Endothelial cell of umbilical vein (primary cell): ENCODE measurements around the gene FAAP100. TPM values are rescaled to one million over a fixed set of nuclear protein-coding genes. Genes with fewer than 3 reads are reported as not detected.

Experiments
- BruUV-seq: library from RNA; stranded (reverse); fragments of 400-500 nt; replicated peaks from 2 replicates; lab custom pipeline; 2021; lab: Mats Ljungman, UMichigan
- CTCF ChIA-PET: fragments of 300-600, 350-600 bp; sonication (Branson Sonifier 250); formaldehyde crosslinking; loops from one replicate; lab custom pipeline; 2021; ENCODE audit warnings: antibody characterized with exemption, inconsistent platforms; lab: Charles Lee
- POLR2A ChIA-PET: fragments of 300-600, 350-600 bp; sonication (Branson Sonifier 250); formaldehyde crosslinking; loops from one replicate; lab custom pipeline; 2021; ENCODE audit warnings: antibody characterized with exemption, inconsistent platforms; lab: Charles Lee
- DNase-seq: peaks from one replicate; pipeline ENCODE4 v3.0.0-alpha.2; 2011; ENCODE audit warnings: low read depth, low spot score
- FAIRE-seq: peaks from 2 replicates; lab custom pipeline; 2011; peaks lifted over from hg19 to GRCh38; lab: Jason Lieb, UNC
- H2AFZ ChIP-seq: 2 replicates; pipeline ENCODE4 v1.6.0; 2012; ENCODE audit warnings: low read depth, low read length, control low read depth, inconsistent platforms
- H3K27ac ChIP-seq: 2 replicates; pipeline ENCODE4 v1.5.1; 2011; ENCODE audit warnings: low read depth, mild to moderate bottlenecking, control low read depth, low read length, moderate library complexity; ENCODE audit not compliant: insufficient read depth
- H3K27me3 ChIP-seq, 2 experiments: 2 replicates each; pipeline versions ENCODE4 v1.6.0 to v1.6.1; 2011; ENCODE audit warnings: low read length in 2 of 2, mixed read lengths in 1 of 2; ENCODE audit not compliant: control insufficient read depth in 2 of 2, insufficient read depth in 2 of 2
- H3K36me3 ChIP-seq, 2 experiments: 2 replicates in 1 of 2; 3 replicates in 1 of 2; pipeline ENCODE4 v1.5.1; 2011; ENCODE audit warnings: low read length in 2 of 2, mild to moderate bottlenecking in 1 of 2, moderate library complexity in 1 of 2; ENCODE audit not compliant: control insufficient read depth in 2 of 2, insufficient read depth in 2 of 2; ENCODE audit errors: extremely low read depth in 1 of 2
- H3K4me1 ChIP-seq: 3 replicates; pipeline ENCODE4 v1.5.1; 2011; ENCODE audit warnings: mild to moderate bottlenecking, low read length; ENCODE audit not compliant: control insufficient read depth, insufficient read depth; ENCODE audit errors: extremely low read depth
- H3K4me2 ChIP-seq: 2 replicates; pipeline ENCODE4 v1.6.1; 2011; ENCODE audit warnings: low read length, control low read depth, mixed read lengths; ENCODE audit not compliant: insufficient read depth
- H3K4me3 ChIP-seq, 3 experiments: fragments of 200-600 bp in 1 of 3; sonication (generic), shearing (Covaris generic) in 1 of 3; replicated peaks in 1 of 3; 2 replicates each; pipeline ENCODE4 v1.5.1; 2011 to 2016; ENCODE audit warnings: control low read depth in 3 of 3, low read length in 3 of 3, mild to moderate bottlenecking in 2 of 3, inconsistent platforms in 1 of 3, low read depth in 1 of 3, moderate library complexity in 1 of 3; ENCODE audit not compliant: insufficient read depth in 1 of 3
- H3K79me2 ChIP-seq: 2 replicates; pipeline ENCODE4 v1.6.0; 2012; ENCODE audit warnings: low read length, inconsistent platforms; ENCODE audit not compliant: control insufficient read depth, insufficient read depth
- H3K9ac ChIP-seq: replicated peaks from 2 replicates; pipeline ENCODE3; 2011; ENCODE audit warnings: low read length, control low read depth; ENCODE audit not compliant: insufficient read depth; ENCODE audit errors: extremely low read depth
- H3K9me1 ChIP-seq: replicated peaks from 3 replicates; pipeline ENCODE4 v1.6.0; 2011; ENCODE audit warnings: mild to moderate bottlenecking, low read length; ENCODE audit not compliant: control insufficient read depth, insufficient read depth; ENCODE audit errors: extremely low read depth
- H3K9me3 ChIP-seq: replicated peaks from 2 replicates; pipeline ENCODE4 v1.5.1; 2012; ENCODE audit warnings: low read length, inconsistent platforms; ENCODE audit not compliant: control insufficient read depth, insufficient read depth
- H4K20me1 ChIP-seq: replicated peaks from 2 replicates; pipeline ENCODE3; 2011; ENCODE audit warnings: mild to moderate bottlenecking, low read length; ENCODE audit not compliant: control insufficient read depth, insufficient read depth; ENCODE audit errors: extremely low read depth
- CTCF ChIP-seq, 2 donors: IDR thresholded peaks; 1 replicate in 1 of 2; 2 replicates in 1 of 2; pipeline ENCODE4 v1.5.1; 2011; ENCODE audit warnings: low read length in 2 of 2, mild to moderate bottlenecking in 2 of 2, moderate library complexity in 2 of 2, control low read depth in 1 of 2, inconsistent platforms in 1 of 2, low read depth in 1 of 2; ENCODE audit not compliant: insufficient read depth in 1 of 2; ENCODE audit errors: extremely low read depth in 1 of 2
- EZH2 ChIP-seq: IDR thresholded peaks from 2 replicates; pipeline ENCODE4 v1.6.1; 2012; ENCODE audit warnings: borderline replicate concordance, low read depth, mild to moderate bottlenecking, moderate library complexity, low read length, inconsistent platforms; ENCODE audit not compliant: severe bottlenecking
- FOS ChIP-seq: IDR thresholded peaks from 2 replicates; pipeline ENCODE4 v1.6.1; 2011; ENCODE audit warnings: mild to moderate bottlenecking, low read length, moderate library complexity, borderline replicate concordance; ENCODE audit not compliant: insufficient read depth
- GATA2 ChIP-seq: IDR thresholded peaks from 2 replicates; pipeline ENCODE4 v1.7.0; 2011; ENCODE audit warnings: low read depth, mild to moderate bottlenecking, moderate library complexity, mixed read lengths, low read length; ENCODE audit not compliant: insufficient read length, insufficient read depth
- JUN ChIP-seq: IDR thresholded peaks from 2 replicates; pipeline ENCODE4 v1.6.1; 2011; ENCODE audit warnings: borderline replicate concordance, low read depth; ENCODE audit not compliant: insufficient read length, insufficient read depth
- MAX ChIP-seq: IDR thresholded peaks from 2 replicates; pipeline ENCODE4 v1.6.1; 2011; ENCODE audit not compliant: insufficient read depth, insufficient read length
- MYC ChIP-seq: IDR thresholded peaks from one replicate; pipeline ENCODE4 v1.6.1; 2011; ENCODE audit warnings: mild to moderate bottlenecking, low read depth, low read length
- POLR2A ChIP-seq: IDR thresholded peaks from 2 replicates; pipeline ENCODE4 v1.6.1; 2012; ENCODE audit warnings: low read depth, mild to moderate bottlenecking, control low read depth, low read length
- POLR2AphosphoS5 ChIP-seq: IDR thresholded peaks from 2 replicates; pipeline ENCODE4 v1.6.1; 2012; ENCODE audit warnings: low read depth, mild to moderate bottlenecking, control low read depth, low read length, moderate library complexity; ENCODE audit not compliant: insufficient read depth
- dilution Hi-C: fragments of 300-500 bp; cut with MboI; formaldehyde crosslinking; loops from one replicate; pipeline ENCODE4 v1.15.0; 2019; ENCODE audit warnings: low sequenced_read_pairs; ENCODE audit not compliant: extremely low pct_ligation_motif_present
- intact Hi-C: fragments of 100-400 bp; cut with micrococcal nuclease; formaldehyde crosslinking; loops from one replicate; pipeline ENCODE4 v1.10.0; 2022
- polyA plus RNA-seq, 4 experiments: library from polyadenylated mRNA; depleted of rRNA in 3 of 4; stranded (reverse) in 3 of 4; unstranded in 1 of 4; fragments of >200 nt; gene quantifications; 2 replicates each; pipeline versions ENCODE4 v1.2.1 to v1.2.3, GENCODE V29; 2011 to 2012; ENCODE audit warnings: missing spikeins in 1 of 4
- total RNA-seq: library from RNA; stranded (reverse); gene quantifications from 2 replicates; pipeline ENCODE4 v1.2.3, GENCODE V29; 2021

The FAAP100 gene
- total and polyA plus RNA-seq, 2 donors (not counting 3 experiments of a cell fraction or from before 2014, with no cell fraction given), result 35.4 to 54.3 TPM

- Histone ChIP-seq H3K79me2 (peaks cover 44% of the 10 kb centered on the region), H3K27me3 (no peaks in the 10 kb centered on the region), H3K4me1 (peaks cover 27% of the 10 kb centered on the region), H3K9ac (peak overlapping the region; percentile 47), H3K9me1 (no peaks in the 10 kb centered on the region), H3K4me2 (peak overlapping the region; percentile 75), H3K36me3 (peaks cover 22 to 23% of the 10 kb centered on the region in 2 experiments), H3K27ac (peak overlapping the region; percentile 81), H4K20me1 (no peaks in the 10 kb centered on the region), H2AFZ (no peak overlapping the region), H3K4me3 (no peak overlapping the region), H3K9me3 (no peaks in the 10 kb centered on the region)
- intact Hi-C loops, result loop anchor here (1.0 to 2.0 kb wide), 2 partner anchors 10 to 23 kb away; partner anchors contain the start of gene FAAP100
- BruUV-seq, result no TSS peak
- no peak for TF ChIP-seq CTCF (IDR thresholded peaks at IDR 0.05; ENCODE audit: extremely low read depth in 1 of 2, insufficient read depth in 1 of 2, low read depth in 1 of 2, low read length in 2 of 2)
- no peak for TF ChIP-seq EZH2
- no peak for TF ChIP-seq GATA2
- no peak for TF ChIP-seq MYC
- TF ChIP-seq JUN, result no peak
- no peak for TF ChIP-seq MAX
- no peak for TF ChIP-seq FOS
- TF ChIP-seq POLR2A, result no peak
- no peak for TF ChIP-seq POLR2AphosphoS5
- FAIRE-seq (no peak), DNase-seq (no peak)
- CTCF ChIA-PET, result interaction anchor here (1.9 to 2.7 kb wide), 3 partner anchors 9 to 25 kb away, joined by 7 to 18 read pairs (median 8); no protein-coding TSS in a partner anchor
- POLR2A ChIA-PET, result interaction anchor here (1.0 to 1.5 kb wide), 4 partner anchors 9 to 23 kb away, joined by 3 to 13 read pairs (median 4); partner anchors contain the start of gene FAAP100
- dilution Hi-C loops, result no loop called here
Measured at GRCh38 chr17:81575836-81576235, 23.7 kb upstream of the FAAP100 start.
